SK-N-MC (cell line): Measurements from ENCODE around the gene GP1BA.

Experiments
- EZH2 ChIP-seq: fragments of 200-600 bp; sonication (generic); IDR thresholded peaks from one replicate; pipeline ENCODE4 v1.6.1; 2017; ENCODE audit warnings: antibody characterized with exemption
- POLR2AphosphoS5 ChIP-seq: IDR thresholded peaks from 2 replicates; pipeline ENCODE4 v1.6.1; 2012; ENCODE audit warnings: mild to moderate bottlenecking, low read depth, low read length, borderline replicate concordance

GRCh38 chr17:4942760-4943508 is 10.9 kb downstream of the GP1BA start:
- TF ChIP-seq POLR2AphosphoS5 (no peak), EZH2 (no peak)
